Thyroid gland (tissue), 4 donors: ENCODE data around the gene NECTIN2.

Experiments used
- CTCF ChIP-seq, 6 experiments: fragments of 200-600 bp in 3 of 6; fragments of 450-650 bp in 3 of 6; sonication (generic) in 3 of 6; IDR thresholded peaks; one replicate each; pipeline ENCODE4 v1.5.1; 2016 to 2019; ENCODE audit warnings: antibody characterized with exemption in 6 of 6, mild to moderate bottlenecking in 2 of 6, inconsistent platforms in 1 of 6, moderate library complexity in 1 of 6
- POLR2A ChIP-seq, 2 donors: fragments of 450-650 bp; IDR thresholded peaks; one replicate each; pipeline ENCODE4 v1.6.1; 2017; ENCODE audit warnings: antibody characterized with exemption in 2 of 2, mild to moderate bottlenecking in 2 of 2, moderate library complexity in 1 of 2

GRCh38 chr19:44814517-44814916, 31.6 kb upstream of the NECTIN2 start:
- TF ChIP-seq CTCF (IDR thresholded peaks at IDR 0.05) (no peak), POLR2A (IDR thresholded peaks at IDR 0.05) (no peak)
